ENCODE data around the gene SPSB2.
"Not testable (repeated sequence)": the region's sequence is repeated elsewhere in the genome, so short reads cannot be mapped to it uniquely, and the experiment has no call there.

SPSB2 gene

DNA sequence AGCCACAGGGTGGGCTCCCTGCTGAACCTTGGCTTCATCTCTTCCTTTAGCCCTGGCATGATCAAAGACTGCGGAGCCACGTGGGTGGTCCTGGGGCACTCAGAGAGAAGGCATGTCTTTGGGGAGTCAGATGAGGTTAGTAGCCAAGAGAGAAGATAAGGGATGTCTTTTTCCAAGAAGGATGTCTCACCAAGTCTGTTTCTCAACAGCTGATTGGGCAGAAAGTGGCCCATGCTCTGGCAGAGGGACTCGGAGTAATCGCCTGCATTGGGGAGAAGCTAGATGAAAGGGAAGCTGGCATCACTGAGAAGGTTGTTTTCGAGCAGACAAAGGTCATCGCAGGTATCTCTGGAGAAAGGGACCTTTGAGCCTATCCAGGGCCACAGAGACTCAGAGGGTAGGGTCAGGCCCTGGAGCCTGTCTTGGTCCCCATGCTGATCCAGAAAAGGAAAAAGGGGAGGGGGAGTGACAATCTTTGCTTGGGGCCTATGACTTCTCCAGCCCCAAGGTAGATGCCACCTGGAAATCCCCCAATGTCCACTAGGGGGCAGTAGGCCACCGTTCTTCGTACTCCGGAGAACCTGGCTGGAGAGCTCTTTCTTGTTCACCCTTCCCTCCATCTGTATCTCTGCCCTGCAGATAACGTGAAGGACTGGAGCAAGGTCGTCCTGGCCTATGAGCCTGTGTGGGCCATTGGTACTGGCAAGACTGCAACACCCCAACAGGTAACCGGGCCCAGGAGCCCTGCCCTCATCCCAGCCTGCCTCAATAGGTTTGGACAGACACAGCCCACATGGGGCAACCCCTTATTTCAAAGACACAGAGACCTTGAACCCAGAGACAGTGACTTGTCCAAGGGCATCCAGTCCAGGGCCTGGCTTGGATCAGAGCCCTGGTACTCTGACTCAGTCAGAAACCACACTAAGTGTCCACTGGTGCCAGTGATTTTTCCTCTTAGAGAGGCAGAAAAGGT lies 3.8 kb downstream of the SPSB2 start:
- Histone ChIP-seq H3K36me3 (ENCODE audit: control insufficient read depth, insufficient read depth, low read length) (peaks cover 45% of the 10 kb centered on the region), H3K27me3 (ENCODE audit: control insufficient read depth, insufficient read depth, low read length) (no peaks in the 10 kb centered on the region), H3K4me3 (ENCODE audit: low read depth, low read length) (peak overlapping the region; percentile 91), H3K9ac (ENCODE audit: low read length) (peak overlapping the region; percentile 98), H3K4me1 (ENCODE audit: control insufficient read depth, insufficient read depth, low read length) (peaks cover 48% of the 10 kb centered on the region), H3K27ac (ENCODE audit: low read depth, low read length) (no peak overlapping the region), H3K9me3 (ENCODE audit: control insufficient read depth, insufficient read depth, low read depth, low read length) (no peaks in the 10 kb centered on the region)

DNA sequence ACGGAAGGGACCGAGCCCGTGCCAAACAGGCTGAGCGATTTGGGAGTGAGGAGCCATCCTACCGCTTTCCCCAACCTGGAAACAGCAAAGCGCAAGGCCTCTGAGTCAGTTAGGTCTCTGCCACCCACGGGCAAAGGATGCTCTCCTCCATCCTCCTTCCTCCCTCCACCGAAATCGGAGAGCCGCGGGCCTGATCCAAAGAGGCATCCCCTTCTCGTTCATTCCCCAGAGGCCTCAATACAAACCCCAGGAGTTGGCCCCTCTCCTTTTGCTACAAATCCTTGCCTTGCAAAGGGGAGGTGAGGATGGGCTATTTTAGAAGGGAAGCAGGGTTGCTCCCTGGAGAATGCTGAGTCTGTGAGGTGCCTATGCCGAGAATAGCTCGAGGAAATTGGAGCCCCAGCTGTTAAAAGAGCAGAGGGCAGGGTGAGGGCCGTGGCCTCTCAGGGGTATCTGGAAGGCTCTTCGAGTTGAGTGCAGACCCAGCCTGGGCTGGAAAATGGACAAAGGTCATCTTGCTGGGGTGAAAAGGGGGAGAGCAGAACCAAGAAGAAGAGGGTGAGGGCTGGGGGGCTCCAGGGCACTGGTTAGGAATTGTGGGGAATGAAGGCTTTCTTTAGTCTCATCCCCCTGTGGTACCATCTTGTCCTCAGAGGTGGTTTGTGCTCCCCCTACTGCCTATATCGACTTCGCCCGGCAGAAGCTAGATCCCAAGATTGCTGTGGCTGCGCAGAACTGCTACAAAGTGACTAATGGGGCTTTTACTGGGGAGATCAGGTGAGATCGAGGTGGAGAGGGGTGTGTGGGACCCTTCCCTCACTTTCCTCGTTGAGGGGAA lies 4.7 kb downstream of the SPSB2 start:
- Histone ChIP-seq H3K9me3 (ENCODE audit: control insufficient read depth, insufficient read depth, low read depth, low read length) (no peaks in the 10 kb centered on the region), H3K4me1 (ENCODE audit: control insufficient read depth, insufficient read depth, low read length) (peaks cover 48% of the 10 kb centered on the region), H3K9ac (ENCODE audit: low read length) (peak overlapping the region; percentile 98), H3K4me3 (ENCODE audit: low read depth, low read length) (peak overlapping the region; percentile 91), H3K27ac (ENCODE audit: low read depth, low read length) (peak overlapping the region; percentile 98; the same call in 1 of the 2 replicates), H3K27me3 (ENCODE audit: control insufficient read depth, insufficient read depth, low read length) (no peaks in the 10 kb centered on the region), H3K36me3 (ENCODE audit: control insufficient read depth, insufficient read depth, low read length) (peaks cover 54% of the 10 kb centered on the region)

DNA sequence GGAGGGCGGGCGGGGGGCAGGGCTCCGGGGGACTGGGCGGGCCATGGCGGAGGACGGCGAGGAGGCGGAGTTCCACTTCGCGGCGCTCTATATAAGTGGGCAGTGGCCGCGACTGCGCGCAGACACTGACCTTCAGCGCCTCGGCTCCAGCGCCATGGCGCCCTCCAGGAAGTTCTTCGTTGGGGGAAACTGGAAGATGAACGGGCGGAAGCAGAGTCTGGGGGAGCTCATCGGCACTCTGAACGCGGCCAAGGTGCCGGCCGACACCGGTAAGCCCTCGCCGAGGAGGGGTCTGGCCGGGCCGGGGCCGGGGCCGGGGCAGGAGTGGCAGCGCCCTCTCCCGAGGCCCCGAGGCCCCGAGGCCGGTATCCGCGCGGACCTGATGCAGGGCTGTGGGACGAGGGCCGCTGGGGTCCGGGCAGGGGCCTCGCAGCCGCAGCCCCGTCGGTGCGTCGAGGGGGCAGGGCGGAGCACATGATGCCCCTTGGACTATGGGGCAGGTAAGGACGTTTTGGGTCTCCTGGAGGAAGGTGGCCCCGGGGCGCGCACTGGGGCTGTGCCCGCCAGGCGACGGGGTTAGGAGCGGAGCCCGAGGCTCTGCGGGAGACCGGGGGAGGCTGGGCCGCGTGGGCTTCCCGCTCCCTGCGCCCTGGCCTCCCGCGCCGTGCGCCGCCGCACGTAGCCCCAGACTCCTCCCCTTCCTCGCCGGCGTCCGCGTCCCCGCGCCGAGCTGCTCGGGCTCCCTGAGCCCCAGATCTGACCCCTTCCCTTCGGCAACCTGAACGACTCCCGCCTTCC lies 5.5 kb downstream of the SPSB2 start, which contains the start of gene TPI1:
Gene TPI1 (plus strand): TSS at position 119 of the 798 bp plus-strand sequence. CDS start 36 bp downstream, at position 155.
- H3K9ac ChIP-seq (ENCODE audit: low read length), result peak within 1 kb of the TSS; percentile 98
- H3K27ac ChIP-seq (ENCODE audit: low read depth, low read length), result peak within 1 kb of the TSS; percentile 98
- peaks cover 48% of the 10 kb centered on the region for H3K4me1 ChIP-seq (ENCODE audit: control insufficient read depth, insufficient read depth, low read length)

DNA sequence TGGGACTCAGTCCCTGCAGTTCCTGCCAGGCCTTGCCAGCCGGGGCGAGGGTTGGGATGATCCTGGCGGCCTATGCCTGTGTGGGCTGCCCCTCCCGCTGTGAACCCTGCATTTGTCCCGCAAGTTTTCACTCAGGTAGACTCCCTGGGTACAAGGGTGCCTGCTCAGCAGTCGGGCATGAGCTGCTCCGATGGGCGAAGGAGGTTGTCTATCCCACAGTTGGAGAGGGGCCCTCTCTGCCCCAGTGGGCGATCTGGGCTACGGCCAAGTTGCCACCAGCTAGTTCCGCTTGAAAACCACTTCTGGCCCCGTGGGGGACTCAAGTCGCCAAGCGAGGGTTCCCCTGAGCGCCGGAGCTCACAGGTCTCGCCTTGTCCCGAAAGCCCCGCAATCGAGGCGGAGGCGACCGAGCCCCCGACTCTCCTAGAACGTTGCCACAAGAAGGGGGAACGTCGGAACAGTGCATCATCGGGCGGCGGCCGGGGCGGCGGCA lies 6.1 kb downstream of the SPSB2 start:
- Histone ChIP-seq H3K27ac (ENCODE audit: low read depth, low read length) (no peak overlapping the region), H3K4me3 (ENCODE audit: low read depth, low read length) (peak overlapping the region; percentile 91), H3K9me3 (ENCODE audit: control insufficient read depth, insufficient read depth, low read depth, low read length) (no peaks in the 10 kb centered on the region), H3K27me3 (ENCODE audit: control insufficient read depth, insufficient read depth, low read length) (no peaks in the 10 kb centered on the region), H3K4me1 (ENCODE audit: control insufficient read depth, insufficient read depth, low read length) (peaks cover 45% of the 10 kb centered on the region), H3K36me3 (ENCODE audit: control insufficient read depth, insufficient read depth, low read length) (peaks cover 68% of the 10 kb centered on the region), H3K9ac (ENCODE audit: low read length) (peak overlapping the region; percentile 56)

More for the DNA sequence above, 5.5 kb downstream of the SPSB2 start, which contains the start of gene TPI1:
- Histone ChIP-seq H3K4me3 (ENCODE audit: low read depth, low read length) (peak within 1 kb of the TSS; percentile 91), H3K27me3 (ENCODE audit: control insufficient read depth, insufficient read depth, low read length) (no peaks in the 10 kb centered on the region), H3K36me3 (ENCODE audit: control insufficient read depth, insufficient read depth, low read length) (peaks cover 62% of the 10 kb centered on the region), H3K9me3 (ENCODE audit: control insufficient read depth, insufficient read depth, low read depth, low read length) (no peaks in the 10 kb centered on the region)

DNA sequence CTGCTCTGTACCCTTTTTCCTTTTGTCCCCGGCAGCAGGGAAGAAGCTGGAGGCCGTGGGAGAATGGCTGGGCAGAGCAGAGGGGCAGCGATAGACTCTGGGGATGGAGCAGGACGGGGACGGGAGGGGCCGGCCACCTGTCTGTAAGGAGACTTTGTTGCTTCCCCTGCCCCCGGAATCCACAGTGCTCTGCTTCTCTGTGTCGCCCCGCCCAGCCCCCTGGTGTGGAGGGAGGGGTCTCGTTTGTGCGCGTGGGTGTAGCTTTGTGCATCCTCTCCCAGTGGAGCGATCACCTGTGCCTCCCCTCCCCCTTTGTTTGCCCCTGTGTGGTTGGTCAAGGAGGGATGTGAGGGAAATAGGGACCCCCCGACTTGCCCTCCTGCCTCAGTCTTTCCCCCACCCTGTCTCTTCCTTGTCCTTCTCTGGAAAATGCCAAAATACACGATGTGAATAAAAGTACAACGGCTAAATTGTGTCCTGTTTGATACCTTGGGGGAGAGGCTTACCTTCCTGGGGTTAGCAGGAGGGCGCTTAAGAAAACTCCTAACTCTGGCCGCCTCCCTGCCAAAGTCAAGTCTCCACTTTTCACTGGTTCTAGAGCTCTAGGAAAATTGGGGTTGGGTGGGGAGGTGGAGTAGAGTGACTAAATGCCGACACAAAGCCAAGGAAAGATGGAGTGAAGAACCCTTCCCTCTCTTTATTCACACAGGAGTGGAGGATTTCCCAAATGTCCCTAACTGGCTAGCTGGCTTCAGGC lies 6.8 kb downstream of the SPSB2 start:
- Histone ChIP-seq H3K4me1 (ENCODE audit: control insufficient read depth, insufficient read depth, low read length) (peaks cover 39% of the 10 kb centered on the region), H3K9me3 (ENCODE audit: control insufficient read depth, insufficient read depth, low read depth, low read length) (no peaks in the 10 kb centered on the region), H3K27ac (ENCODE audit: low read depth, low read length) (no peak overlapping the region), H3K36me3 (ENCODE audit: control insufficient read depth, insufficient read depth, low read length) (peaks cover 73% of the 10 kb centered on the region), H3K4me3 (ENCODE audit: low read depth, low read length) (peak overlapping the region; percentile 91), H3K9ac (ENCODE audit: low read length) (peak overlapping the region; percentile 56), H3K27me3 (ENCODE audit: control insufficient read depth, insufficient read depth, low read length) (no peaks in the 10 kb centered on the region)

DNA sequence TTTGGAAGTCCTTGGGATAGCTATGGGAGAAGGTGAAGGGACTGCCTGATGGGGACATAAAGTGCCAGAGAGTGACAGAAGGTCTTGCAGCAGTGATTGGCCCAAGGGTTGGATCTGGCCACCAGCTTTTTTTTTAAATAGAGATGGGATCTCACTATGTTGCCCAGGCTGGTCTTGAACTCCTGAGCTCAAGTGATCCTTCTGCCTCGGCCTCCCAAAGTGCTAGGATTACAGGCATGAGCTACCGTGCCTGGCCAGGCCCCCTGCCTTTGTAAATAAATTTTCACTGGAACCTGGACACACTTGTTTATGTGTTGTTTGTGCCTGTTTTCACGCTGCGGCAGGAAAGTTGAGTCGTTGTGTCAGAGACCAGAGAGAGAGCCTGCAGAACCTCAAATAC lies 7.8 kb downstream of the SPSB2 start:
- H3K27me3 ChIP-seq (ENCODE audit: control insufficient read depth, insufficient read depth, low read length); H3K27ac ChIP-seq (ENCODE audit: low read depth, low read length); H3K9ac ChIP-seq (ENCODE audit: low read length); H3K9me3 ChIP-seq (ENCODE audit: control insufficient read depth, insufficient read depth, low read depth, low read length); H3K4me3 ChIP-seq (ENCODE audit: low read depth, low read length): not testable (repeated sequence)
- peaks cover 33% of the 10 kb centered on the region for H3K4me1 ChIP-seq (ENCODE audit: control insufficient read depth, insufficient read depth, low read length)
- H3K36me3 ChIP-seq (ENCODE audit: control insufficient read depth, insufficient read depth, low read length), result peaks cover 73% of the 10 kb centered on the region

DNA sequence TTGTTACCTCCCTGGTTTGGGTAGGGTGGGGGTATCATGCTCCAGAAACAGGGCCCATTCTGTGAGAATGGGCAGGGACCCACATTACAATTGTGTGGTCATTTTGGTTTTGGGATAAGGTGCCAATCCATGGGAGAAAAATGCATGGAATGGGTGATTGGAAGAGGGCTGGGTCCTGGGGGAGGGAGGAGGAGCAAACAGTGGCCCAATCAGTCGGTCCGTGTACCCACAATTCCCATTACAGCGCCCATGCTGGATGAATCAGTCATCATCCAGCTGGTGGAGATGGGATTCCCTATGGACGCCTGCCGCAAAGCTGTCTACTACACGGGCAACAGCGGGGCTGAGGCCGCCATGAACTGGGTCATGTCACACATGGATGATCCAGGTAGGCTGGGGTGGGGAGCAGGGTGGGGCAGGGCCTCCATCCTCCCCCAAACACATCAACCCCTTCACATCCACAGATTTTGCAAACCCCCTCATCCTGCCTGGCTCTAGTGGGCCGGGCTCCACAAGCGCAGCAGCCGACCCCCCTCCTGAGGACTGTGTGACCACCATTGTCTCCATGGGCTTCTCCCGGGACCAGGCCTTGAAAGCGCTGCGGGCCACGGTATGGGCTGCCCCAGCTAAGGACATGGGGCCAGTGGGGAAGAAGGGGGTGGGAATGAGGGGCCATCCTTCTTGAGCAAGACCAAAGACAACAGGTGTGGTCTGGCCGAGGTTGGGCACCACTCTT lies 9.3 kb downstream of the SPSB2 start:
- no peaks in the 10 kb centered on the region for H3K27me3 ChIP-seq (ENCODE audit: control insufficient read depth, insufficient read depth, low read length)
- H3K36me3 ChIP-seq (ENCODE audit: control insufficient read depth, insufficient read depth, low read length), result peaks cover 70% of the 10 kb centered on the region
- H3K9me3 ChIP-seq (ENCODE audit: control insufficient read depth, insufficient read depth, low read depth, low read length), result no peaks in the 10 kb centered on the region

DNA sequence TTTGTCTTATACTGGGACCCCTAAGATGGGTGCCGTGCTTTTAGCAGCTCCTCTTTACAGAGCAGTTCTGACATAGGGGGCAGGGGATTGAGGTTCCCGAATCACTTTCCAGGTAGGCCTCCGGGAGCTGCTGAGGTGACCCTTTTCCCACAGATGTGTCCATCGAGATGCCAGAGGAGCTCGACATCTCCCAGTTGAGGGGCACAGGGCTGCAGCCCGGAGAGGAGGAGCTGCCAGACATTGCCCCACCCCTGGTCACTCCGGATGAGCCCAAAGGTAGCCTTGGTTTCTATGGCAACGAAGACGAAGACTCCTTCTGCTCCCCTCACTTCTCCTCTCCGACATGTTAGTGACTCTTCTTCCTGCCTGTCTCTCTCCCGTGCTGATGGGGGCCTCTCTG lies 10.1 kb downstream of the SPSB2 start:
- no peak overlapping the region for H3K4me3 ChIP-seq (ENCODE audit: low read depth, low read length)
- peaks cover 77% of the 10 kb centered on the region for H3K36me3 ChIP-seq (ENCODE audit: control insufficient read depth, insufficient read depth, low read length)

More for the DNA sequence above, 9.3 kb downstream of the SPSB2 start:
- Histone ChIP-seq H3K27ac (ENCODE audit: low read depth, low read length) (no peak overlapping the region), H3K4me1 (ENCODE audit: control insufficient read depth, insufficient read depth, low read length) (peaks cover 21% of the 10 kb centered on the region), H3K4me3 (ENCODE audit: low read depth, low read length) (no peak overlapping the region), H3K9ac (ENCODE audit: low read length) (no peak overlapping the region)

DNA sequence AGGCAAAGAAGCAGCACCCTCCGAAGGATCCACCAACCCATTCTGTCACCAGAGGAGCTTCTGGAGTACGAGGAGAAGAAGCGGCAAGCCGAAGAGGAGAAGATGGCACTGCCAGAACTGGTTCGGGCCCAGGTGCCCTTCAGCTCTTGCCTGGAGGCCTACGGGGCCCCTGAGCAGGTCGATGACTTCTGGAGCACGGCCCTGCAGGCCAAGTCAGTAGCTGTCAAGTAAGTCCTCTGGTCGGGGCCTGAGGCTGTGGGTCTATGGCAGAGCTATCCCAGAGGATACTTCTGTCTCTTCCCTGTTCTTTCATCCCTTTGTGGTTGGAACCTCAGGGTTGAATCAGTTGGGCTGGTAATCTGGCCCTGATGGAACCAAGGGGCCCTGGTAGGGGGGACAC lies 11.7 kb downstream of the SPSB2 start:
- H3K36me3 ChIP-seq (ENCODE audit: control insufficient read depth, insufficient read depth, low read length), result peaks cover 93% of the 10 kb centered on the region
- H3K27me3 ChIP-seq (ENCODE audit: control insufficient read depth, insufficient read depth, low read length), result no peaks in the 10 kb centered on the region
- no peak overlapping the region for H3K9ac ChIP-seq (ENCODE audit: low read length)
- H3K4me3 ChIP-seq (ENCODE audit: low read depth, low read length), result no peak overlapping the region
- no peak overlapping the region for H3K27ac ChIP-seq (ENCODE audit: low read depth, low read length)
- H3K9me3 ChIP-seq (ENCODE audit: control insufficient read depth, insufficient read depth, low read depth, low read length), result no peaks in the 10 kb centered on the region
- peaks cover 9% of the 10 kb centered on the region for H3K4me1 ChIP-seq (ENCODE audit: control insufficient read depth, insufficient read depth, low read length)

More for the DNA sequence above, 10.1 kb downstream of the SPSB2 start:
- no peaks in the 10 kb centered on the region for H3K9me3 ChIP-seq (ENCODE audit: control insufficient read depth, insufficient read depth, low read depth, low read length)
- H3K27me3 ChIP-seq (ENCODE audit: control insufficient read depth, insufficient read depth, low read length), result no peaks in the 10 kb centered on the region
- H3K27ac ChIP-seq (ENCODE audit: low read depth, low read length), result no peak overlapping the region
- H3K9ac ChIP-seq (ENCODE audit: low read length), result no peak overlapping the region
- H3K4me1 ChIP-seq (ENCODE audit: control insufficient read depth, insufficient read depth, low read length), result peaks cover 16% of the 10 kb centered on the region

All from HUES6 (cell line).